A549 (cell line): ENCODE results near the gene CD4. TPM values are rescaled to one million over a fixed set of nuclear protein-coding genes. Genes with fewer than 3 reads are reported as not detected.

Experiments used
- ATAC-seq, 2 experiments: fragments of 200-7000 bp in 1 of 2; fragments of >200 bp in 1 of 2; cut with Nextera tagmentation in 1 of 2; cut with Tn5 transposase in 1 of 2; 3 replicates each; pipeline versions ENCODE4 v1.8.0 to v1.9.1; 2018 to 2020; ENCODE audit warnings: mild to moderate bottlenecking in 1 of 2, moderate library complexity in 1 of 2
- CTCF ChIA-PET: fragments of 300-600 bp; sonication (Branson Sonifier 250); formaldehyde crosslinking; extraction: SDS; loops from one replicate; lab custom pipeline; 2021; ENCODE audit warnings: antibody characterized with exemption, inconsistent platforms; lab: Yijun Ruan, JAX
- POLR2A ChIA-PET: fragments of 350-600 bp; formaldehyde crosslinking; extraction: SDS; loops from one replicate; lab custom pipeline; 2021; ENCODE audit warnings: antibody characterized with exemption, inconsistent platforms; lab: Yijun Ruan, JAX
- DNase-seq, 2 experiments: peaks; one replicate each; pipeline versions ENCODE4 v3.0.0 to v3.0.0-alpha.2; 2011 to 2016; ENCODE audit warnings: low read depth in 1 of 2, low spot score in 1 of 2
- FAIRE-seq: peaks from 2 replicates; lab custom pipeline; 2011; peaks lifted over from hg19 to GRCh38; lab: Jason Lieb, UNC
- H3K27ac ChIP-seq, 2 experiments: fragments of >200 bp; sonication (Bioruptor Twin); formaldehyde crosslinking; 3 replicates each; pipeline ENCODE4 v1.5.1; 2016 to 2017
- H3K4me1 ChIP-seq: fragments of >200 bp; sonication (Bioruptor Twin); formaldehyde crosslinking; 3 replicates; pipeline ENCODE4 v1.6.1; 2016
- H3K4me2 ChIP-seq: fragments of >200 bp; sonication (Bioruptor Twin); formaldehyde crosslinking; 3 replicates; pipeline ENCODE4 v1.6.1; 2016
- H3K4me3 ChIP-seq: fragments of >200 bp; sonication (Bioruptor Twin); formaldehyde crosslinking; 3 replicates; pipeline ENCODE4 v1.5.1; 2016
- H3K9me3 ChIP-seq: fragments of >200 bp; sonication (Bioruptor Twin); formaldehyde crosslinking; 3 replicates; pipeline ENCODE4 v1.6.1; 2016
- ATOH8 ChIP-seq: fragments of 250-450 bp; sonication (Bioruptor Pico); IDR thresholded peaks from 2 replicates; pipeline ENCODE4 v1.5.0; 2020; ENCODE audit warnings: low read depth, mild to moderate bottlenecking, moderate library complexity
- BCL3 ChIP-seq: fragments of >200 bp; sonication (Bioruptor Twin); formaldehyde crosslinking; IDR thresholded peaks from 3 replicates; pipeline ENCODE4 v1.6.1; 2016
- CBX2 ChIP-seq: fragments of 200-600 bp; sonication (generic); IDR thresholded peaks from 2 replicates; pipeline ENCODE4 v1.6.1; 2016; ENCODE audit warnings: low read depth, mild to moderate bottlenecking, borderline replicate concordance
- CEBPB ChIP-seq, 2 experiments: fragments of >200 bp in 1 of 2; sonication (Bioruptor Twin) in 1 of 2; formaldehyde crosslinking in 1 of 2; IDR thresholded peaks; 2 replicates each; pipeline ENCODE4 v1.6.1; 2012 to 2016
- CHD2 ChIP-seq: fragments of 150-350 bp; IDR thresholded peaks from 2 replicates; pipeline ENCODE4 v1.6.1; 2014; ENCODE audit warnings: low read length; ENCODE audit not compliant: partially characterized antibody
- CTCF ChIP-seq: fragments of >200 bp; sonication (Bioruptor Twin); formaldehyde crosslinking; IDR thresholded peaks from 3 replicates; pipeline ENCODE4 v1.5.1; 2016
- EHMT2 ChIP-seq: fragments of 200-600 bp; sonication (generic); IDR thresholded peaks from 2 replicates; pipeline ENCODE4 v1.6.1; 2016; ENCODE audit warnings: antibody characterized with exemption, low read depth, mild to moderate bottlenecking, moderate library complexity
- FOSB ChIP-seq: fragments of 250-450 bp; sonication (Bioruptor Pico); IDR thresholded peaks from 2 replicates; pipeline ENCODE4 v1.5.0; 2020; ENCODE audit warnings: mild to moderate bottlenecking, moderate library complexity
- FOXS1 ChIP-seq: fragments of 250-450 bp; sonication (Bioruptor Pico); IDR thresholded peaks from 2 replicates; pipeline ENCODE4 v1.5.0; 2020; ENCODE audit warnings: mild to moderate bottlenecking, moderate library complexity
- HOXA7 ChIP-seq: fragments of 250-450 bp; sonication (Bioruptor Pico); IDR thresholded peaks from 2 replicates; pipeline ENCODE4 v1.5.0; 2020; ENCODE audit warnings: mild to moderate bottlenecking, moderate library complexity
- HOXB13 ChIP-seq: fragments of 250-450 bp; sonication (Bioruptor Pico); IDR thresholded peaks from 2 replicates; pipeline ENCODE4 v1.5.0; 2020; ENCODE audit warnings: low read depth, mild to moderate bottlenecking, moderate library complexity
- HOXB5 ChIP-seq: fragments of 250-450 bp; sonication (Bioruptor Pico); IDR thresholded peaks from 2 replicates; pipeline ENCODE4 v1.5.0; 2020; ENCODE audit warnings: mild to moderate bottlenecking, moderate library complexity
- MAX ChIP-seq: IDR thresholded peaks from 2 replicates; pipeline ENCODE4 v1.6.1; 2012
- PHF8 ChIP-seq: fragments of 200-600 bp; sonication (generic); IDR thresholded peaks from 2 replicates; pipeline ENCODE4 v1.6.1; 2016; ENCODE audit warnings: low read depth, mild to moderate bottlenecking, antibody characterized with exemption, moderate library complexity, borderline replicate concordance
- POLR2AphosphoS2 ChIP-seq: conservative IDR thresholded peaks from 2 replicates; pipeline ENCODE4 v1.6.1; 2012; ENCODE audit warnings: low read length, improper control_type of control experiment, inconsistent platforms
- RNF2 ChIP-seq: fragments of 200-600 bp; sonication (generic); IDR thresholded peaks from 2 replicates; pipeline ENCODE4 v1.6.1; 2016; ENCODE audit warnings: low read depth, mild to moderate bottlenecking, antibody characterized with exemption, moderate library complexity, borderline replicate concordance
- SMC3 ChIP-seq: fragments of >200 bp; sonication (Bioruptor Twin); formaldehyde crosslinking; IDR thresholded peaks from 3 replicates; pipeline ENCODE4 v1.6.1; 2018; ENCODE audit warnings: inconsistent platforms
- TP53 ChIP-seq: fragments of 250-450 bp; sonication (Bioruptor Pico); IDR thresholded peaks from 2 replicates; pipeline ENCODE4 v1.5.0; 2021; ENCODE audit warnings: mild to moderate bottlenecking, moderate library complexity
- ZC3H11A ChIP-seq: fragments of 450-650 bp; IDR thresholded peaks from 2 replicates; pipeline ENCODE4 v1.6.1; 2014; ENCODE audit warnings: antibody characterized with exemption, mild to moderate bottlenecking
- WGBS: methylation state at CpG from one replicate; pipeline ENCODE4 v1.1.6; 2017; ENCODE audit errors: missing lambda C conversion rate; 5-methylcytosine and 5-hydroxymethylcytosine counted together
- polyA plus RNA-seq, 4 experiments: library from polyadenylated mRNA; depleted of rRNA in 3 of 4; stranded (reverse); fragments of >200 nt; fragmentation: RNase III in 1 of 4; extraction: RNeasy Plus Mini Kit Qiagen cat#74134 plus additional on column Dnase treatment in 1 of 4; gene quantifications; 2 replicates in 3 of 4; 3 replicates in 1 of 4; pipeline ENCODE4 v1.2.3, GENCODE V29; 2011 to 2017

CD4 gene
- polyA plus RNA-seq, 2 of the 4 experiments (the other 2 are of a cell fraction), result 0.03 TPM; not detected in 1

GRCh38 chr12:6851921-6852650 lies 62.8 kb downstream of the CD4 start, which contains the start of gene USP5 (continued):
- 0 out of 2 replicates have a peak, but pooled peaks have one; percentile 37 for TF ChIP-seq ATOH8 (CRISPR knock-in tag)

- H3K4me1 ChIP-seq, result peaks cover 23% of the 10 kb centered on the region
- peak in 1 of 2 experiments; percentile 4; a peak in 2 of 6 replicates for ATAC-seq
- peak overlapping the region; percentile 99 for H3K4me2 ChIP-seq
- TF ChIP-seq PHF8 (no peak), HOXA7 (CRISPR knock-in tag) (no peak), FOXS1 (CRISPR knock-in tag) (no peak), RNF2 (no peak), CBX2 (no peak), CEBPB (IDR thresholded peaks at IDR 0.05) (no peak), CTCF (no peak)
- TF ChIP-seq, all 56 proteins: peak for 0
- Histone ChIP-seq H3K4me3 (peak overlapping the region; percentile 50), H3K9me3 (no peaks in the 10 kb centered on the region), H3K27ac (peak overlapping the region; percentile 69 to 82)
- DNase-seq, result peak; percentile 48 to 59
- ChIA-PET CTCF (interaction anchor here (0.6 to 10.1 kb wide), 11 partner anchors 8 to 162 kb away, joined by 3 to 117 read pairs (median 4); partner anchors contain the start of genes MLF2, SPSB2 and TPI1), POLR2A (interaction anchor here (0.6 to 3.1 kb wide), 15 partner anchors 9 to 164 kb away, joined by 3 to 74 read pairs (median 12); partner anchors contain the start of genes C12orf57, COPS7A, MLF2 and PTMS)
- no peak for FAIRE-seq
- WGBS, result 3% methylated on average over 16 of the region's 18 CpGs
Measured at GRCh38 chr12:6852651-6853354, 63.5 kb downstream of the CD4 start.

GRCh38 chr12:6853626-6854025 lies 64.3 kb downstream of the CD4 start:
- DNase-seq (no peak), FAIRE-seq (no peak), ATAC-seq (no peak)
- Histone ChIP-seq H3K4me3 (peak overlapping the region; percentile 50; the same call in 2 of the 3 replicates), H3K9me3 (no peaks in the 10 kb centered on the region), H3K4me1 (peaks cover 23% of the 10 kb centered on the region), H3K4me2 (peak overlapping the region; percentile 99), H3K27ac (peak overlapping the region; percentile 69 to 82; a peak in 4 of 6 replicates)
- ChIA-PET CTCF (interaction anchor here (0.6 to 10.1 kb wide), 11 partner anchors 10 to 162 kb away, joined by 3 to 117 read pairs (median 4); partner anchors contain the start of genes MLF2, SPSB2 and TPI1), POLR2A (interaction anchor here (3.1 kb wide), 1 partner anchor 15 kb away, joined by 74 read pairs; the partner anchor contains the start of gene TPI1)
- WGBS, result 42% methylated on average over 1 of the region's 1 CpG
- TF ChIP-seq EHMT2 (no peak), POLR2AphosphoS2 (no peak), HOXB13 (CRISPR knock-in tag) (no peak), MAX (no peak), TP53 (CRISPR knock-in tag) (no peak), FOXS1 (CRISPR knock-in tag) (no peak), CHD2 (no peak), BCL3 (no peak), HOXB5 (CRISPR knock-in tag) (no peak), FOSB (CRISPR knock-in tag) (no peak), ZC3H11A (no peak), SMC3 (no peak)
